Pancreas (tissue), 10 donors: ENCODE measurements around the gene CDK14. TPM values are rescaled to one million over a fixed set of nuclear protein-coding genes. Genes with fewer than 3 reads are reported as not detected.
"Not testable (repeated sequence)": the region's sequence is repeated elsewhere in the genome, so short reads cannot be mapped to it uniquely, and the experiment has no call there.

Source experiments
- ATAC-seq, 4 donors: fragments of 200-7000 bp; cut with Tn5 transposase; one replicate each; pipeline versions ENCODE4 v1.8.0 to v1.9.1; 2020; ENCODE audit warnings: mild to moderate bottlenecking in 4 of 4, moderate library complexity in 4 of 4
- DNase-seq, 6 donors: peaks; one replicate each; pipeline ENCODE4 v3.0.0-alpha.2; 2020
- FAIRE-seq: peaks from 2 replicates; lab custom pipeline; 2012; peaks lifted over from hg19 to GRCh38; lab: Jason Lieb, UNC
- H3K27ac ChIP-seq, 4 donors: fragments of 200-600 bp; sonication (generic); 1 replicate in 3 of 4; 2 replicates in 1 of 4; pipeline versions ENCODE4 v1.5.0 to v1.8.0; 2020
- H3K27me3 ChIP-seq, 4 donors: fragments of 200-600 bp; one replicate each; pipeline ENCODE4 v1.8.0; 2021
- H3K36me3 ChIP-seq, 3 donors: fragments of 200-600 bp; sonication (generic) in 1 of 3; one replicate each; pipeline versions ENCODE4 v1.5.0 to v1.8.0; 2020 to 2021
- H3K4me1 ChIP-seq, 3 donors: fragments of 200-600 bp; one replicate each; pipeline ENCODE4 v1.8.0; 2021
- H3K4me3 ChIP-seq, 4 donors: fragments of 200-600 bp; sonication (generic) in 2 of 4; one replicate each; pipeline versions ENCODE4 v1.5.0 to v1.8.0; 2020 to 2021
- H3K9me3 ChIP-seq, 4 donors: fragments of 200-600 bp; one replicate each; pipeline ENCODE4 v1.8.0; 2021
- CTCF ChIP-seq, 4 donors: fragments of 200-600 bp; sonication (generic) in 3 of 4; IDR thresholded peaks; one replicate each; pipeline versions ENCODE4 v1.5.0 to v1.8.0; 2021; ENCODE audit warnings: antibody characterized with exemption in 4 of 4
- WGBS, 2 donors: extraction: QIAGEN DNeasy Blood & Tissue Kit; methylation state at CpG; one replicate each; pipeline ENCODE4 v1.1.7; 2013; 5-methylcytosine and 5-hydroxymethylcytosine counted together
- intact Hi-C, 3 donors: fragments of 100-400 bp; cut with DNase I; formaldehyde crosslinking; loops; one replicate each; pipeline versions ENCODE4 v1.11.1 to v1.14.2; 2022
- polyA plus RNA-seq, 2 donors: library from polyadenylated mRNA; stranded (reverse); fragments of 200-250 nt; gene quantifications; one replicate each; pipeline ENCODE4 v1.2.3, GENCODE V29; 2013
- total RNA-seq, 6 donors: library from RNA; stranded (reverse); fragmentation: NEBNext Ultra II Directional in 4 of 6; extraction: Animal tissue kit (Norgen Biotek cat#: 25700) in 4 of 6; gene quantifications; one replicate each; pipeline versions ENCODE4 v1.2.1 to v1.2.4, GENCODE V29; 2021 to 2023
- donor health status: healthy with polysubstance abuse.
- donor health status: DM: no; HTN: no; CAD: no; lungs with moderate emphysema.
- donor health status: DM: no; HTN: no; CAD: no.
- donor health status: control.
- donor health status: control.
- donor health status: Bipolar disorder and iron deficiency.
- donor health status: DM: yes; HTN: yes; CAD: no.
- donor health status: DM: no; HTN: no; CAD: no.
- donor health status: DM: no; HTN: no; CAD: no.
- donor health status: DM: yes; HTN: yes; CAD: no.

CDK14 gene
- total and polyA plus RNA-seq, 8 donors = 4.5 to 48.3 (median 24.7) TPM

GRCh38 chr7:90726120-90726519, 130.0 kb downstream of the CDK14 start:
- H3K4me1 ChIP-seq = peaks cover 28 to 65% (median 51%) of the 10 kb centered on the region in 3 donors
- H3K4me3 ChIP-seq = no peak overlapping the region
- H3K27ac ChIP-seq = peak overlapping the region in 3 of 4 donors; percentile 50 to 61 (median 50)
- ATAC-seq = peak in 2 of 4 donors; percentile 9 to 14
- H3K27me3 ChIP-seq = no peaks in the 10 kb centered on the region
- WGBS, 2 donors = 45 to 48% methylated on average over 2 of the region's 2 CpGs
- H3K9me3 ChIP-seq = no peaks in the 10 kb centered on the region
- no peaks in the 10 kb centered on the region for H3K36me3 ChIP-seq
- no peak for DNase-seq
- intact Hi-C loops = no loop called here
- TF ChIP-seq CTCF (IDR thresholded peaks at IDR 0.05) = no peak
- no peak for FAIRE-seq

- H3K4me1 ChIP-seq = peaks cover 23 to 60% (median 46%) of the 10 kb centered on the region in 3 donors
- no peak for TF ChIP-seq CTCF (IDR thresholded peaks at IDR 0.05)
- WGBS, 2 donors = 3 to 6% methylated on average over 3 of the region's 3 CpGs
- no peak for FAIRE-seq
- H3K9me3 ChIP-seq = no peaks in the 10 kb centered on the region
- H3K27me3 ChIP-seq = no peaks in the 10 kb centered on the region
- no peaks in the 10 kb centered on the region for H3K36me3 ChIP-seq
- peak overlapping the region in 3 of 4 donors; percentile 50 to 61 (median 50) for H3K27ac ChIP-seq
- peak; percentile 51 to 90 (median 83) for ATAC-seq
- peak in 1 of 6 donors; percentile 61 for DNase-seq
- H3K4me3 ChIP-seq = no peak overlapping the region
- intact Hi-C loops = no loop called here
These were observed 130.5 kb downstream of the CDK14 start for GRCh38 chr7:90726623-90727022.

- H3K27me3 ChIP-seq = no peaks in the 10 kb centered on the region
- no peaks in the 10 kb centered on the region for H3K9me3 ChIP-seq
- no peak overlapping the region for H3K4me3 ChIP-seq
- FAIRE-seq (no peak), DNase-seq (no peak), ATAC-seq (no peak)
- TF ChIP-seq CTCF (IDR thresholded peaks at IDR 0.05) = no peak
- peak overlapping the region in 2 of 4 donors; percentile 50 to 61 for H3K27ac ChIP-seq
- intact Hi-C loops = no loop called here
- H3K4me1 ChIP-seq = peaks cover 20 to 57% (median 43%) of the 10 kb centered on the region in 3 donors
- no peaks in the 10 kb centered on the region for H3K36me3 ChIP-seq
These were observed 131.3 kb downstream of the CDK14 start for GRCh38 chr7:90727412-90727811.

GRCh38 chr7:90728568-90728967, 132.4 kb downstream of the CDK14 start:
- Histone ChIP-seq H3K27me3 (no peaks in the 10 kb centered on the region), H3K27ac (no peak overlapping the region), H3K4me1 (peaks cover 20 to 55% (median 43%) of the 10 kb centered on the region in 3 donors), H3K4me3 (no peak overlapping the region), H3K36me3 (no peaks in the 10 kb centered on the region), H3K9me3 (no peaks in the 10 kb centered on the region)
- FAIRE-seq (no peak), ATAC-seq (no peak), DNase-seq (no peak)
- intact Hi-C loops = no loop called here
- WGBS, 2 donors = 82 to 89% methylated on average over 2 of the region's 2 CpGs
- TF ChIP-seq CTCF (IDR thresholded peaks at IDR 0.05) = no peak

GRCh38 chr7:90735611-90736280, 139.6 kb downstream of the CDK14 start:
- FAIRE-seq = not testable (repeated sequence)

More at GRCh38 chr7:90735611-90736280, 139.6 kb downstream of the CDK14 start:
- H3K4me1 ChIP-seq, intact Hi-C loops, H3K9me3 ChIP-seq, ATAC-seq, H3K36me3 ChIP-seq, H3K27ac ChIP-seq, H3K27me3 ChIP-seq, H3K4me3 ChIP-seq, DNase-seq: not testable (repeated sequence)
- WGBS, 2 donors = 92 to 94% methylated on average over 20 of the region's 20 CpGs
